Glutamatergic neuron (in vitro differentiated cells): ENCODE measurements around the gene USP7. TPM values are rescaled to one million over a fixed set of nuclear protein-coding genes. Genes with fewer than 3 reads are reported as not detected.
A peak's percentile ranks its signal among the peaks of the same experiment; 100 is the strongest.

Experiments
- DNase-seq: peaks from one replicate; pipeline ENCODE4 v3.0.0; 2022
- H3K27ac Mint-ChIP-seq: one replicate; pipeline ENCODE4 v1.8.0; 2020; ENCODE audit warnings: mild to moderate bottlenecking, mixed read lengths, inconsistent platforms; ENCODE audit not compliant: unreplicated experiment
- H3K27me3 Mint-ChIP-seq: one replicate; pipeline ENCODE4 v1.8.0; 2020; ENCODE audit warnings: mild to moderate bottlenecking, moderate library complexity, mixed read lengths, inconsistent platforms; ENCODE audit not compliant: unreplicated experiment
- H3K36me3 Mint-ChIP-seq: one replicate; pipeline ENCODE4 v1.8.0; 2020; ENCODE audit warnings: mild to moderate bottlenecking, mixed read lengths, inconsistent platforms; ENCODE audit not compliant: unreplicated experiment
- H3K4me1 Mint-ChIP-seq: one replicate; pipeline ENCODE4 v1.8.0; 2020; ENCODE audit warnings: mild to moderate bottlenecking, low read depth, mixed read lengths, inconsistent platforms; ENCODE audit not compliant: unreplicated experiment
- H3K4me3 Mint-ChIP-seq: one replicate; pipeline ENCODE4 v1.8.0; 2020; ENCODE audit warnings: mild to moderate bottlenecking, mixed read lengths, inconsistent platforms; ENCODE audit not compliant: unreplicated experiment
- H3K9me3 Mint-ChIP-seq: one replicate; pipeline ENCODE4 v1.8.0; 2020; ENCODE audit warnings: mild to moderate bottlenecking, moderate library complexity, mixed read lengths, inconsistent platforms; ENCODE audit not compliant: unreplicated experiment
- total RNA-seq: library from RNA; stranded (reverse); fragmentation: NEBNext Ultra II Directional; extraction: Animal tissue kit (Norgen Biotek cat#: 25700); gene quantifications from one replicate; pipeline ENCODE4 v1.2.1, GENCODE V29; 2021; ENCODE audit not compliant: unreplicated experiment
- TF ChIP-seq, protein P1 (sequence below): fragments of 200-600 bp; sonication (generic); IDR thresholded peaks from one replicate; pipeline ENCODE4 v1.5.0; 2021; ENCODE audit not compliant: partially characterized antibody, unreplicated experiment

The USP7 gene
- total RNA-seq, 1 donor from 2014 or later, result 167 TPM

DNA sequence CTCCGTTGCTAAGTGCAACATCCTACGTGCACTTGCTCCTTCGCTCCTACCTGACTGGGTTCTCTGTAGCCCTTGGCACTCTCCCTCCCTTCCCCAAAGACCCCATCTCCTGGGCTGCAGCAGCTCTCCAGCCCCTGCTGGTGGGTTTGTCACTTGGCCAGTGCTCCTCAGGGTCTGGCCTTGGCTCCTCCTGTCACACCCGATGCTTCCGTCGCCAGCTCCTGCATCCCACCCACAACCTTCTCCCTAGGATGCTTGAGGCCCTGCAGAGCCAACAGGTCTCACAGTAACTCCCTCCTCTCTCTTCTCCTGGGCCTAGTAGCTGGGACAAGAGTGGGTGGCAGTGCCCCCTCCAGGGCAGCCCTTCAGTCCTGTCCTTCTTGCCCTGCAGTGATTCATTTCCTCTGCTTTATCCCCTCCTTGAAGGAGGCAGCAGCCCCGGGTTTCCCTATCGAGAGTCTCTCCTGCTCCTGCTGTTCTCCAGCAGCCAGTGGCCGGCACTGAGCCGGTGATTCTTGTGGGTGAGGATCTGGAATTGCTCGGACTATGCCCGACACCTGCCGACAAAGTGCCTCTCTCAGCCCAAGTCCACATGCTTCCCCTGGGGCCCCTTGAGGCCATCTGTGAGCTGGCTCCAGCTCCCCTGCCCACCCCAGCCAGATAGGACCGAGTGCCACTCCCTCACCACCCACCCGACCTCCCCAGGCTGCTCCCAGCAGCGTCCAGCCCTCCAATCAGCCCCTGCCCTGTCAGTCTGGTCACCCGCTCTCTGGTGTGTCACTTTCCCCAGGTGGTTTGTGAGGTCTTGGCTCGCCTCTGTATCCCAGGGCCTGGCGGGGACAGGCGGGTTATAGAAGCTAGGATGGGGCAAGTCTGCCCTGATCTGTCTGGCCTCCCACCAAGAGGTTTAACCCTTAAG is 77.8 kb downstream of the USP7 start:
- Mint-ChIP-seq H3K36me3 (peaks cover 6% of the 10 kb centered on the region), H3K27ac (peak overlapping the region; percentile 75), H3K9me3 (peaks cover 13% of the 10 kb centered on the region), H3K4me3 (no peak overlapping the region), H3K27me3 (peaks cover 12% of the 10 kb centered on the region), H3K4me1 (peaks cover 21% of the 10 kb centered on the region)
- TF ChIP-seq, protein P1, sequence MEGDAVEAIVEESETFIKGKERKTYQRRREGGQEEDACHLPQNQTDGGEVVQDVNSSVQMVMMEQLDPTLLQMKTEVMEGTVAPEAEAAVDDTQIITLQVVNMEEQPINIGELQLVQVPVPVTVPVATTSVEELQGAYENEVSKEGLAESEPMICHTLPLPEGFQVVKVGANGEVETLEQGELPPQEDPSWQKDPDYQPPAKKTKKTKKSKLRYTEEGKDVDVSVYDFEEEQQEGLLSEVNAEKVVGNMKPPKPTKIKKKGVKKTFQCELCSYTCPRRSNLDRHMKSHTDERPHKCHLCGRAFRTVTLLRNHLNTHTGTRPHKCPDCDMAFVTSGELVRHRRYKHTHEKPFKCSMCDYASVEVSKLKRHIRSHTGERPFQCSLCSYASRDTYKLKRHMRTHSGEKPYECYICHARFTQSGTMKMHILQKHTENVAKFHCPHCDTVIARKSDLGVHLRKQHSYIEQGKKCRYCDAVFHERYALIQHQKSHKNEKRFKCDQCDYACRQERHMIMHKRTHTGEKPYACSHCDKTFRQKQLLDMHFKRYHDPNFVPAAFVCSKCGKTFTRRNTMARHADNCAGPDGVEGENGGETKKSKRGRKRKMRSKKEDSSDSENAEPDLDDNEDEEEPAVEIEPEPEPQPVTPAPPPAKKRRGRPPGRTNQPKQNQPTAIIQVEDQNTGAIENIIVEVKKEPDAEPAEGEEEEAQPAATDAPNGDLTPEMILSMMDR, result peak; percentile 12
- DNase-seq, result peak; percentile 52

DNA sequence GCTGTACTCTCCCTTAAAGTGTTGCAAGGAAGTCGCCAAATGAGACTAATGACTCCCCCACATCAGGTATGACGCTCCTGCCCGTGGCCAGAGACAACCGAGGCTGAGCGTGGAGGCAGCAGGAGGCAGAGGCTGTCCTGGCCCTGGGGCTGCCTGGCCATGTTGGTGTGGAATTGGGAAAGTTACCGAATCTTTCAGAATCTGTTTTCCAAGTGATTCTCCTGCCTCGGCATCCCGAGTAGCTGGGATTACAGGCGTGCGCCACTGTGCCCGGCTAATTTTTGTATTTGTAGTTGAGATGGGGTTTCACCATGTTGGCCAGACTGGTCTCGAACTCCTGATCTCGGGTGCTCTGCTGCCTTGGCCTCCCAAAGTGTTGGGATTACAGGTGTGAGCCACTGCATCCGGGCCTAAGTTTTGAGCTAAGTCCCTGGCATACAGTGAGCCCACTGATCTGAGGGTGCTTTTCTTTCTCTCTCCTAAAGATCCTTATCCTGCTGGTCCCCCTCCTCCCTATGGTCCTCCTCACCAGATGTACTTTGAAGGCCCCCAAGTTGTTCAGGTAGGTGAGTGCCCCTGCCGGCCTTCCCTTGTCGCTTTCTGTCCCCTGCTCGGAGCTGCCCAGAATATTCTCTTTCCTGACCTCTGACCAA is 80.9 kb downstream of the USP7 start:
- TF ChIP-seq, protein P1, result no peak
- peaks cover 6% of the 10 kb centered on the region for H3K36me3 Mint-ChIP-seq
- H3K9me3 Mint-ChIP-seq, result peaks cover 12% of the 10 kb centered on the region
- no peak overlapping the region for H3K4me3 Mint-ChIP-seq
- DNase-seq, result no peak
- H3K27ac Mint-ChIP-seq, result no peak overlapping the region
- peaks cover 12% of the 10 kb centered on the region for H3K27me3 Mint-ChIP-seq
- peaks cover 21% of the 10 kb centered on the region for H3K4me1 Mint-ChIP-seq

DNA sequence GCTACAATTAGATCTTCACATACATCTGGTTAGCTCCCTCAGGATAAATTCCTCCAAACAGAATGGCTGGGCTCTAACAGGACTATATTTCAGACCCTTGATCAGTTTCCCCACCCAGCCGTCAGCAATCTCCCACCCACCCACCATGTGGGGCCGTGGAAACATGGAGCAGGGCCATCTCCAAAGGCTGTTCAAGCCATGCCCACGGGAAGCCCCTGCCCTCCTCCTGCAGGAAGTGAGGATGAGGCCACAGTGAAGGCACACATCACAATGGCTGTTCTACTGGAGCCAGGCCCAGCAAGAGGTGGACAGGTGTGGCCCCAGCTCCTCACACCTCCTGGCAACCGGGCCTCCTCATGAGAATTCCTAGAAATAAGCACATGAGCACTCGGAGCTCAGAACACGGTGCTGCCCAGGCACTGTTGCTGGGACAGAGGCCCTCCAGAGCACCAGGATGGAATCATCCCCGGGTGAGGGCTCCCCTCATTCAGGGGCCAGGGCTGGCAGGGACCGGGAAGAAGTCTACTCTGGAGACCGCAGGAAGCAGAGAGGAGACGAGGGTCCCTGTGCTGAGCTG is 81.6 kb downstream of the USP7 start, which contains the start of gene LITAFD:
LITAFD (plus strand) TSS at position 311 of the 577 bp plus-strand sequence. CDS start 2,005 bp downstream, outside the sequence.
- Mint-ChIP-seq H3K27me3 (peaks cover 9% of the 10 kb centered on the region), H3K4me1 (peaks cover 19% of the 10 kb centered on the region), H3K9me3 (peaks cover 9% of the 10 kb centered on the region), H3K36me3 (peaks cover 3% of the 10 kb centered on the region), H3K27ac (no peak within 1 kb of the TSS), H3K4me3 (no peak within 1 kb of the TSS)
- TF ChIP-seq, protein P1, result no peak
- DNase-seq, result no peak

DNA sequence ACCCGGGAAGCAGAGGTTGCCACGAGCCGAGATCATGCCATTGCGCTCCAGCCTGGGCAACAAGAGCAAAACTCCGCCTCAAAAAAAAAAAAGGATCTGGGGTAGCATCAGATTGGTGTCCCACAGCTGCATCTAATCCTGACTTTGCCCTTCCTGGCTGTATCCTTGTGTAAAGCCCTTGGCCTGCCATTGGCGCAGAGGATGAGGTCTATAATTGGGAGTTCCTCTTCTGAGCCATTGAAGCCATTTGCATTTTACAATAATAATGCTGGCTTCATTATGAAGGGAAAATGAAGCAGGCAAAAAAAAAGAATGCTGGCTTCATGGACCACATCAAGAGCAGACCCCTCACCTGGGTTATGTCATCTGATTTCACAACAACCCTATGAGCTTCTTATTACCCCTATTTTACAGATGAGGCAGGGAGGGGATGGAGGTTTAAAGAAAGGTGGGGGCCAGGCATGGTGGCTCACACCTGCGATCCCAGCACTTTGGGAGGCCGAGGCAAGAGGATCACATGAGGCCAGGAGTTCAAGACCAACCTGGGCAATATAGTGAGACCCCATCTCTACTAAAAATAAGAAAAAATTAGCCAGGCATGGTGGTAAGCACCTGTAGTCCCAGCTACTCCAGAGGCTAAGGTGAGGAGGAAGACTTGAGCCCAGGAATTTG is 82.7 kb downstream of the USP7 start:
- DNase-seq, result no peak
- no peaks in the 10 kb centered on the region for H3K36me3 Mint-ChIP-seq
- TF ChIP-seq, protein P1, result no peak
- H3K4me1 Mint-ChIP-seq, result peaks cover 10% of the 10 kb centered on the region
- peaks cover 3% of the 10 kb centered on the region for H3K27me3 Mint-ChIP-seq
- H3K9me3 Mint-ChIP-seq, result peaks cover 6% of the 10 kb centered on the region
- no peak overlapping the region for H3K27ac Mint-ChIP-seq
- H3K4me3 Mint-ChIP-seq, result no peak overlapping the region
